Measurements from ENCODE around the gene ATP23. TPM values are rescaled to one million over a fixed set of nuclear protein-coding genes. Genes with fewer than 3 reads are reported as not detected.
A peak's percentile ranks its signal among the peaks of the same experiment; 100 is the strongest.

ATP23 gene
- total RNA-seq, 1 donor from 2014 or later: 2.6 TPM

- peaks cover 66% of the 10 kb centered on the region for H3K4me1 Mint-ChIP-seq (ENCODE audit: unreplicated experiment)
- peak overlapping the region; percentile 93 for H3K27ac Mint-ChIP-seq (ENCODE audit: unreplicated experiment)
- TF ChIP-seq CTCF (IDR thresholded peaks at IDR 0.05): no peak
- H3K9me3 Mint-ChIP-seq (ENCODE audit: unreplicated experiment): no peaks in the 10 kb centered on the region
- H3K27me3 Mint-ChIP-seq (ENCODE audit: unreplicated experiment): no peaks in the 10 kb centered on the region
- no peak for DNase-seq (ENCODE audit: extremely low spot score, unreplicated experiment)
- H3K36me3 Mint-ChIP-seq (ENCODE audit: unreplicated experiment): no peaks in the 10 kb centered on the region
- no peak overlapping the region for H3K4me3 Mint-ChIP-seq (ENCODE audit: unreplicated experiment)
Observed at GRCh38 chr12:57898308-57898970, 42.9 kb upstream of the ATP23 start.

DNA sequence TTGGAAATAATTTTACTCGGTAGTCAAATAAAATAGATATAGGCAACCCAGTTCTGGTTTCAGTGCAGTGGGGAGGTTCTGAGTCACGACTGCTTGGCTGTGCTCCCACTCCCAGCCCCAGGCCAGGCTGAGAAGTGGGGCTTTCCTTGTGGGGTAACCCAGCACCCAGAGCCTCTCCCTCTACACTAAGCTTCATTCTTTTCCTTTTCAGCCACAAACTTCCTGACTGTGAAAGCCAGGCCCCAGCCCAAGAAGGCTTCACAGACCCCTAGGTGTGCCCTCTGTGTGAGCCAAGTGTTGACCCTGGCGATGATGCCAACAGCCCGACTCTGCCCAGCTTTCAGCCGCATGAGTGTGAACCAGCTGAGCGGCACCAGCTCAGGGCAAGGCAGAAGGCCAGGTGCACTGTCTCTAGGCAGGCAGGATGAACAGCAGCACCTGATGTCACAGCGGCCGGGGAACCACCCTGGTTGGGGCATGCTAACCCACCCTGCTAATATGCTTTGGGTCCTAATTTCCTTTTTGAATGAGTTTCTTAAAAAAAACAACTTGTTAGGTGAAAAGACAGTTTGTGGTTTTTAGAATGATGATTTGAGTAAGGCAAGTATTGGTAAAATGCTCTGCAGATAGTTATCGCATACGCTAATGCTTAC, 42.2 kb upstream of the ATP23 start:
- Mint-ChIP-seq H3K27ac (ENCODE audit: unreplicated experiment) (peak overlapping the region; percentile 73), H3K27me3 (ENCODE audit: unreplicated experiment) (no peaks in the 10 kb centered on the region), H3K4me1 (ENCODE audit: unreplicated experiment) (peaks cover 59% of the 10 kb centered on the region), H3K4me3 (ENCODE audit: unreplicated experiment) (no peak overlapping the region), H3K9me3 (ENCODE audit: unreplicated experiment) (no peaks in the 10 kb centered on the region), H3K36me3 (ENCODE audit: unreplicated experiment) (no peaks in the 10 kb centered on the region)
- no peak for TF ChIP-seq CTCF (IDR thresholded peaks at IDR 0.05)
- DNase-seq (ENCODE audit: extremely low spot score, unreplicated experiment): no peak

GRCh38 chr12:57902478-57902969, 38.8 kb upstream of the ATP23 start:
- H3K27me3 Mint-ChIP-seq (ENCODE audit: unreplicated experiment): peaks cover 18% of the 10 kb centered on the region
- no peak overlapping the region for H3K4me3 Mint-ChIP-seq (ENCODE audit: unreplicated experiment)
- no peak for DNase-seq (ENCODE audit: extremely low spot score, unreplicated experiment)
- peak overlapping the region; percentile 60 for H3K27ac Mint-ChIP-seq (ENCODE audit: unreplicated experiment)
- peaks cover 34% of the 10 kb centered on the region for H3K4me1 Mint-ChIP-seq (ENCODE audit: unreplicated experiment)
- H3K36me3 Mint-ChIP-seq (ENCODE audit: unreplicated experiment): no peaks in the 10 kb centered on the region
- H3K9me3 Mint-ChIP-seq (ENCODE audit: unreplicated experiment): no peaks in the 10 kb centered on the region
- no peak for TF ChIP-seq CTCF (IDR thresholded peaks at IDR 0.05)

- no peak for TF ChIP-seq CTCF (IDR thresholded peaks at IDR 0.05)
- H3K27ac Mint-ChIP-seq (ENCODE audit: unreplicated experiment): no peak overlapping the region
- no peak overlapping the region for H3K4me3 Mint-ChIP-seq (ENCODE audit: unreplicated experiment)
- peaks cover 27% of the 10 kb centered on the region for H3K27me3 Mint-ChIP-seq (ENCODE audit: unreplicated experiment)
- H3K36me3 Mint-ChIP-seq (ENCODE audit: unreplicated experiment): no peaks in the 10 kb centered on the region
- H3K4me1 Mint-ChIP-seq (ENCODE audit: unreplicated experiment): peaks cover 15% of the 10 kb centered on the region
- no peak for DNase-seq (ENCODE audit: extremely low spot score, unreplicated experiment)
- no peaks in the 10 kb centered on the region for H3K9me3 Mint-ChIP-seq (ENCODE audit: unreplicated experiment)
Observed at GRCh38 chr12:57904426-57904825, 36.9 kb upstream of the ATP23 start.

Data from osteocyte (in vitro differentiated cells).